CD14-positive monocyte (primary cell): ENCODE results near the gene CDH7. TPM values are rescaled to one million over a fixed set of nuclear protein-coding genes. Genes with fewer than 3 reads are reported as not detected.

Experiments
- DNase-seq, 3 donors: peaks; one replicate each; pipeline ENCODE4 v3.0.0-alpha.2; 2011 to 2022
- H2AFZ ChIP-seq: 2 replicates; pipeline ENCODE4 v1.6.0; 2012; ENCODE audit warnings: mild to moderate bottlenecking, low read depth, low read length, inconsistent platforms; ENCODE audit not compliant: insufficient read depth, poor library complexity, severe bottlenecking
- H3K27ac ChIP-seq, 2 donors: 1 replicate in 1 of 2; 2 replicates in 1 of 2; pipeline ENCODE4 v1.5.1; 2012 to 2013; ENCODE audit warnings: low read length in 2 of 2, control low read depth in 1 of 2, inconsistent platforms in 1 of 2, low read depth in 1 of 2, mild to moderate bottlenecking in 1 of 2
- H3K27me3 ChIP-seq, 2 donors: one replicate each; pipeline versions ENCODE4 v1.6.0 to v1.6.1; 2011 to 2013; ENCODE audit warnings: low read length in 2 of 2; ENCODE audit not compliant: control insufficient read depth in 2 of 2, insufficient read depth in 2 of 2
- H3K36me3 ChIP-seq, 2 donors: replicated peaks in 1 of 2; 1 replicate in 1 of 2; 2 replicates in 1 of 2; pipeline versions ENCODE4 v1.5.1 to v1.6.1; 2012 to 2013; ENCODE audit warnings: low read length in 2 of 2, control low read depth in 1 of 2, inconsistent platforms in 1 of 2, mild to moderate bottlenecking in 1 of 2; ENCODE audit not compliant: insufficient read depth in 2 of 2, control insufficient read depth in 1 of 2
- H3K4me1 ChIP-seq, 2 donors: 1 replicate in 1 of 2; 2 replicates in 1 of 2; pipeline versions ENCODE4 v1.5.1 to v1.6.1; 2012 to 2013; ENCODE audit warnings: low read length in 2 of 2, control low read depth in 1 of 2, inconsistent platforms in 1 of 2, mild to moderate bottlenecking in 1 of 2, moderate library complexity in 1 of 2; ENCODE audit not compliant: insufficient read depth in 2 of 2, control insufficient read depth in 1 of 2
- H3K4me2 ChIP-seq: replicated peaks from 2 replicates; pipeline ENCODE3; 2012; ENCODE audit warnings: low read length, moderate library complexity, mild to moderate bottlenecking; ENCODE audit not compliant: poor library complexity, severe bottlenecking; ENCODE audit errors: extremely low read depth
- H3K4me3 ChIP-seq, 3 experiments: fragments of 200-600 bp in 1 of 3; sonication (generic) in 1 of 3; replicated peaks in 1 of 3; 1 replicate in 2 of 3; 2 replicates in 1 of 3; pipeline ENCODE4 v1.5.1; 2011 to 2013; ENCODE audit warnings: low read length in 3 of 3, mild to moderate bottlenecking in 3 of 3, control low read depth in 2 of 3, low read depth in 2 of 3, inconsistent platforms in 1 of 3, moderate library complexity in 1 of 3
- H3K79me2 ChIP-seq: 2 replicates; pipeline ENCODE4 v1.6.0; 2012; ENCODE audit warnings: mild to moderate bottlenecking, control low read depth, inconsistent platforms, low read length, moderate library complexity; ENCODE audit not compliant: insufficient read depth
- H3K9ac ChIP-seq: 2 replicates; pipeline ENCODE4 v1.6.0; 2017; ENCODE audit warnings: low read length, mild to moderate bottlenecking; ENCODE audit not compliant: insufficient read depth, poor library complexity, severe bottlenecking
- H3K9me3 ChIP-seq, 2 donors: replicated peaks in 1 of 2; 1 replicate in 1 of 2; 2 replicates in 1 of 2; pipeline versions ENCODE4 v1.5.1 to v1.6.1; 2012 to 2013; ENCODE audit warnings: low read length in 2 of 2, control low read depth in 1 of 2; ENCODE audit not compliant: control insufficient read depth in 1 of 2, insufficient read depth in 1 of 2
- H4K20me1 ChIP-seq: 2 replicates; pipeline ENCODE4 v1.6.0; 2012; ENCODE audit warnings: mild to moderate bottlenecking, low read length, control low read depth, moderate library complexity; ENCODE audit not compliant: insufficient read depth
- H3K27ac Mint-ChIP-seq, 7 donors: one replicate each; pipeline ENCODE4 v1.8.0; 2020; ENCODE audit warnings: mild to moderate bottlenecking in 7 of 7, mixed read lengths in 7 of 7, moderate library complexity in 6 of 7, inconsistent platforms in 2 of 7
- H3K27me3 Mint-ChIP-seq, 3 donors: one replicate each; pipeline ENCODE4 v1.8.0; 2021 to 2022; ENCODE audit warnings: low read depth in 3 of 3, mild to moderate bottlenecking in 3 of 3, mixed read lengths in 3 of 3, moderate library complexity in 3 of 3, inconsistent platforms in 1 of 3
- H3K36me3 Mint-ChIP-seq, 2 donors: one replicate each; pipeline ENCODE4 v1.8.0; 2020; ENCODE audit warnings: mixed read lengths in 2 of 2, inconsistent platforms in 1 of 2, mild to moderate bottlenecking in 1 of 2
- H3K4me1 Mint-ChIP-seq: one replicate; pipeline ENCODE4 v1.8.0; 2020; ENCODE audit warnings: mild to moderate bottlenecking, mixed read lengths
- H3K4me3 Mint-ChIP-seq, 2 donors: one replicate each; pipeline ENCODE4 v1.8.0; 2020; ENCODE audit warnings: mild to moderate bottlenecking in 2 of 2, mixed read lengths in 2 of 2, moderate library complexity in 1 of 2
- H3K9me3 Mint-ChIP-seq, 7 donors: one replicate each; pipeline ENCODE4 v1.8.0; 2020 to 2022; ENCODE audit warnings: mixed read lengths in 7 of 7, mild to moderate bottlenecking in 6 of 7, moderate library complexity in 6 of 7, inconsistent platforms in 2 of 7
- WGBS: methylation state at CpG from one replicate; pipeline ENCODE4 v1.1.5; 2013; ENCODE audit warnings: missing lambda C conversion rate; ENCODE audit not compliant: insufficient coverage; 5-methylcytosine and 5-hydroxymethylcytosine counted together
- intact Hi-C, 2 donors: fragments of 100-400 bp; cut with micrococcal nuclease; formaldehyde crosslinking; loops; one replicate each; pipeline versions ENCODE4 v1.15.0 to v1.15.1; 2023
- polyA plus RNA-seq, 3 donors: library from polyadenylated mRNA; depleted of rRNA in 1 of 3; unstranded in 2 of 3; stranded (reverse) in 1 of 3; fragments of 300-500 nt in 2 of 3; fragments of >200 nt in 1 of 3; fragmentation: Illumina TruSeq in 2 of 3; gene quantifications; 1 replicate in 2 of 3; 2 replicates in 1 of 3; pipeline ENCODE4 v1.2.3, GENCODE V29; 2012 to 2021
- TF ChIP-seq, protein P1 (sequence below): fragments of 200-600 bp; IDR thresholded peaks from one replicate; pipeline ENCODE4 v1.8.0; 2022; ENCODE audit warnings: antibody characterized with exemption, mild to moderate bottlenecking

CDH7 gene
- polyA plus RNA-seq, 3 donors: not detected

- no peaks in the 10 kb centered on the region for H3K4me1 Mint-ChIP-seq
- intact Hi-C loops: no loop called here
- H3K4me3 ChIP-seq: no peak overlapping the region
- H3K36me3 Mint-ChIP-seq: no peaks in the 10 kb centered on the region
- H4K20me1 ChIP-seq: no peaks in the 10 kb centered on the region
- WGBS: no CpG with 5 or more reads among the region's 4 CpGs
- no peaks in the 10 kb centered on the region for H3K79me2 ChIP-seq
- no peak for DNase-seq
- peaks cover 0 to 4% (median 0%) of the 10 kb centered on the region in 7 donors for H3K9me3 Mint-ChIP-seq
- TF ChIP-seq, protein P1, sequence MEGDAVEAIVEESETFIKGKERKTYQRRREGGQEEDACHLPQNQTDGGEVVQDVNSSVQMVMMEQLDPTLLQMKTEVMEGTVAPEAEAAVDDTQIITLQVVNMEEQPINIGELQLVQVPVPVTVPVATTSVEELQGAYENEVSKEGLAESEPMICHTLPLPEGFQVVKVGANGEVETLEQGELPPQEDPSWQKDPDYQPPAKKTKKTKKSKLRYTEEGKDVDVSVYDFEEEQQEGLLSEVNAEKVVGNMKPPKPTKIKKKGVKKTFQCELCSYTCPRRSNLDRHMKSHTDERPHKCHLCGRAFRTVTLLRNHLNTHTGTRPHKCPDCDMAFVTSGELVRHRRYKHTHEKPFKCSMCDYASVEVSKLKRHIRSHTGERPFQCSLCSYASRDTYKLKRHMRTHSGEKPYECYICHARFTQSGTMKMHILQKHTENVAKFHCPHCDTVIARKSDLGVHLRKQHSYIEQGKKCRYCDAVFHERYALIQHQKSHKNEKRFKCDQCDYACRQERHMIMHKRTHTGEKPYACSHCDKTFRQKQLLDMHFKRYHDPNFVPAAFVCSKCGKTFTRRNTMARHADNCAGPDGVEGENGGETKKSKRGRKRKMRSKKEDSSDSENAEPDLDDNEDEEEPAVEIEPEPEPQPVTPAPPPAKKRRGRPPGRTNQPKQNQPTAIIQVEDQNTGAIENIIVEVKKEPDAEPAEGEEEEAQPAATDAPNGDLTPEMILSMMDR: no peak
- H3K36me3 ChIP-seq: no peaks in the 10 kb centered on the region
- no peaks in the 10 kb centered on the region for H3K27me3 Mint-ChIP-seq
- no peak overlapping the region for H3K9ac ChIP-seq
- H3K9me3 ChIP-seq: no peaks in the 10 kb centered on the region
- no peaks in the 10 kb centered on the region for H3K4me1 ChIP-seq
- no peak overlapping the region for H3K4me2 ChIP-seq
- H3K27ac ChIP-seq: no peak overlapping the region
- no peaks in the 10 kb centered on the region for H3K27me3 ChIP-seq
- H3K27ac Mint-ChIP-seq: no peak overlapping the region
- no peak overlapping the region for H2AFZ ChIP-seq
- no peak overlapping the region for H3K4me3 Mint-ChIP-seq
Measured at GRCh38 chr18:65811307-65811706, 60.5 kb downstream of the CDH7 start.

DNA sequence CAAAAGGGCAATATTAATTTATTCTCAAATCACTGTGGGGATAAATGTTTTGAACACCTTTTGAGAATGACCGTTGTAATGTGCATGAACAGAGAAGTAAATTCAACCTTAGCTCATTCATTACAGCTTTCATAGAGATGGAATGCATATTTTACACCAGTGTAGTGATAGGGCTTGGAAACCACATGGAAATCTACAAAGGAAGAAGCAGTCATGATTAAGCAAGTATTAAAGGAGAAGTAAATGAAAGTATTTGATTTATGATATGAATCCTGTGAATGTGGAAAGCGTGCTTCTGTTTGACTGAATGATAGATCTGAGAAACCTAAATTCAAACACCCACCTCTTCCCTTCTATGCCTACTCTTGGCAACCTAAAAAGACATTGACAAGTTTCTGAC, 64.7 kb downstream of the CDH7 start:
- Histone ChIP-seq H2AFZ (no peak overlapping the region), H3K9ac (no peak overlapping the region), H3K27me3 (no peaks in the 10 kb centered on the region), H3K4me2 (no peak overlapping the region), H3K36me3 (no peaks in the 10 kb centered on the region), H3K79me2 (no peaks in the 10 kb centered on the region), H3K4me1 (no peaks in the 10 kb centered on the region), H3K4me3 (no peak overlapping the region), H3K9me3 (no peaks in the 10 kb centered on the region), H4K20me1 (no peaks in the 10 kb centered on the region), H3K27ac (no peak overlapping the region)
- H3K27ac Mint-ChIP-seq: no peak overlapping the region
- TF ChIP-seq, protein P1: no peak
- H3K27me3 Mint-ChIP-seq: no peaks in the 10 kb centered on the region
- no peak overlapping the region for H3K4me3 Mint-ChIP-seq
- H3K36me3 Mint-ChIP-seq: no peaks in the 10 kb centered on the region
- DNase-seq: no peak
- intact Hi-C loops: no loop called here
- no peaks in the 10 kb centered on the region for H3K4me1 Mint-ChIP-seq
- peaks cover 0 to 4% (median 0%) of the 10 kb centered on the region in 7 donors for H3K9me3 Mint-ChIP-seq
- no CpG with 5 or more reads among the region's 2 CpGs for WGBS
